Measurements from ENCODE around the gene TEAD3. TPM values are rescaled to one million over a fixed set of nuclear protein-coding genes. Genes with fewer than 3 reads are reported as not detected.

The TEAD3 gene
- total and polyA plus RNA-seq, 2 of the 4 experiments (the other 2 are of a cell fraction), result 5.2 to 28.0 TPM

GRCh38 chr6:35468181-35468979 is 28.5 kb downstream of the TEAD3 start, which contains the start of gene RPL10A:
RPL10A (plus strand) TSS chr6:35468401; CDS start chr6:35468435, 34 bp downstream.
- Histone ChIP-seq H3K56ac (ENCODE audit: extremely low read depth, insufficient read depth, low read length) (peak within 1 kb of the TSS; percentile 44), H3K14ac (replicated peaks; ENCODE audit: low read depth, low read length) (peak within 1 kb of the TSS; percentile 94), H2BK15ac (ENCODE audit: low read depth, low read length) (no peak within 1 kb of the TSS), H2BK20ac (ENCODE audit: low read depth, low read length) (peak within 1 kb of the TSS; percentile 29; the same call in 1 of the 2 replicates), H3K9me3 (ENCODE audit: control insufficient read depth, insufficient read depth, low read length) (no peaks in the 10 kb centered on the region), H4K20me1 (ENCODE audit: insufficient read depth, low read length) (peaks cover 51% of the 10 kb centered on the region), H2AK9ac (replicated peaks; ENCODE audit: low read depth, low read length, poor library complexity) (peak within 1 kb of the TSS; percentile 99), H3K4me2 (ENCODE audit: low read depth, low read length) (peak within 1 kb of the TSS; percentile 87), H3K4ac (ENCODE audit: low read depth, low read length) (peak within 1 kb of the TSS; percentile 83), H3K27me3 (ENCODE audit: control insufficient read depth, insufficient read depth, low read length) (no peaks in the 10 kb centered on the region), H3K18ac (ENCODE audit: low read depth, low read length) (0 out of 2 replicates have a peak within 1 kb of the TSS, but pooled peaks have one; percentile 8), H3K23ac (ENCODE audit: low read depth, low read length) (peak within 1 kb of the TSS; percentile 93), H4K91ac (ENCODE audit: insufficient read depth, low read depth, low read length) (peak within 1 kb of the TSS; percentile 71), H2AFZ (replicated peaks; ENCODE audit: low read length, poor library complexity) (peak within 1 kb of the TSS; percentile 98), H3K9ac (ENCODE audit: low read depth, low read length) (peak within 1 kb of the TSS; percentile 88), H3K27ac (ENCODE audit: insufficient read depth, low read length) (peak within 1 kb of the TSS; percentile 79), H4K8ac (ENCODE audit: low read depth in 2 of 2, low read length in 2 of 2) (peak within 1 kb of the TSS; percentile 47 to 88), H3K4me1 (ENCODE audit: control insufficient read depth, insufficient read depth, low read length) (peaks cover 10% of the 10 kb centered on the region), H3K36me3 (ENCODE audit: control insufficient read depth, insufficient read depth, low read length) (peaks cover 39% of the 10 kb centered on the region), H3K4me3 (ENCODE audit: insufficient read depth, low read depth, low read length) (peak within 1 kb of the TSS; percentile 71), H3K9me1 (ENCODE audit: insufficient read depth, low read length) (no peaks in the 10 kb centered on the region), H4K5ac (ENCODE audit: low read depth, low read length) (peak within 1 kb of the TSS; percentile 47), H2AK5ac (ENCODE audit: low read depth, low read length) (peak within 1 kb of the TSS; percentile 93), H3K79me1 (ENCODE audit: low read depth in 1 of 2, low read length in 2 of 2) (peaks cover 7 to 37% of the 10 kb centered on the region in 2 experiments; a peak in 3 of 4 replicates), H2BK5ac (ENCODE audit: low read depth, low read length, poor library complexity, severe bottlenecking) (peak within 1 kb of the TSS; percentile 71), H2BK120ac (ENCODE audit: low read depth, low read length) (peak within 1 kb of the TSS; percentile 69)
- TSS peak; percentile 77 for BruUV-seq (replicated peaks)
- dilution Hi-C loops (cut with HindIII; ENCODE audit: low sequenced_read_pairs, unreplicated experiment) (no loop called here), intact Hi-C loops (cut with micrococcal nuclease) (loop anchor here (1.0 to 5.0 kb wide), 2 partner anchors 126 to 171 kb away; partner anchors contain the start of genes DEF6 and PPARD), in situ Hi-C loops (cut with MboI; ENCODE audit: low sequenced_read_pairs) (no loop called here)
- ATAC-seq (ENCODE audit: low read depth) (peak; percentile 88), DNase-seq (peak; percentile 96)
- WGBS, 2 experiments (ENCODE audit: extremely low coverage in 2 of 2, insufficient read length in 1 of 2), result 0% methylated on average over 38 of the region's 86 CpGs; no CpG with 5 or more reads in 1 of the 2 experiments
- POLR2A ChIA-PET (ENCODE audit: unreplicated experiment), result no interaction called here
- CTCF ChIA-PET, result interaction anchor here (0.9 to 1.2 kb wide), 2 partner anchors 49 to 125 kb away, joined by 3 read pairs; no protein-coding TSS in a partner anchor
- TF ChIP-seq RCOR1 (IDR thresholded peaks at IDR 0.05; ENCODE audit: insufficient replicate concordance, low read length), result no peak
- TF ChIP-seq MAFK (IDR thresholded peaks at IDR 0.05; ENCODE audit: low read depth, low read length), result no peak
- TF ChIP-seq RAD21 (IDR thresholded peaks at IDR 0.05; ENCODE audit: low read length), result peak; percentile 89
- TF ChIP-seq MXI1 (IDR thresholded peaks at IDR 0.05; ENCODE audit: borderline replicate concordance, low read depth, low read length), result peak; percentile 94
- peak; percentile 74; the same call in 1 of the 2 replicates for TF ChIP-seq MAZ (IDR thresholded peaks at IDR 0.05; ENCODE audit: borderline replicate concordance, low read depth, low read length)
- TF ChIP-seq POLR2A (IDR thresholded peaks at IDR 0.05; ENCODE audit: low read depth, low read length), result peak; percentile 99
- TF ChIP-seq CHD1 (IDR thresholded peaks at IDR 0.05; ENCODE audit: low read depth, low read length), result no peak
- TF ChIP-seq ELK1 (IDR thresholded peaks at IDR 0.05; ENCODE audit: borderline replicate concordance, low read depth, low read length), result no peak
- TF ChIP-seq NFE2L2 (IDR thresholded peaks at IDR 0.05; ENCODE audit: low read depth, low read length), result no peak
- peak; percentile 99 for TF ChIP-seq CTCF (conservative IDR thresholded peaks at IDR 0.05; ENCODE audit: low read depth, low read length)
- no peak for TF ChIP-seq CEBPB (IDR thresholded peaks at IDR 0.05; ENCODE audit: low read depth, low read length)
- no peak for TF ChIP-seq RFX5 (IDR thresholded peaks at IDR 0.05; ENCODE audit: low read depth, low read length)
- TF ChIP-seq BHLHE40 (IDR thresholded peaks at IDR 0.05; ENCODE audit: low read depth, low read length), result 0 out of 2 replicates have a peak, but pooled peaks have one; percentile 24
